Measurements from ENCODE around the gene TMPRSS6. TPM values are rescaled to one million over a fixed set of nuclear protein-coding genes. Genes with fewer than 3 reads are reported as not detected.

The TMPRSS6 gene
- total RNA-seq, result not detected

DNA sequence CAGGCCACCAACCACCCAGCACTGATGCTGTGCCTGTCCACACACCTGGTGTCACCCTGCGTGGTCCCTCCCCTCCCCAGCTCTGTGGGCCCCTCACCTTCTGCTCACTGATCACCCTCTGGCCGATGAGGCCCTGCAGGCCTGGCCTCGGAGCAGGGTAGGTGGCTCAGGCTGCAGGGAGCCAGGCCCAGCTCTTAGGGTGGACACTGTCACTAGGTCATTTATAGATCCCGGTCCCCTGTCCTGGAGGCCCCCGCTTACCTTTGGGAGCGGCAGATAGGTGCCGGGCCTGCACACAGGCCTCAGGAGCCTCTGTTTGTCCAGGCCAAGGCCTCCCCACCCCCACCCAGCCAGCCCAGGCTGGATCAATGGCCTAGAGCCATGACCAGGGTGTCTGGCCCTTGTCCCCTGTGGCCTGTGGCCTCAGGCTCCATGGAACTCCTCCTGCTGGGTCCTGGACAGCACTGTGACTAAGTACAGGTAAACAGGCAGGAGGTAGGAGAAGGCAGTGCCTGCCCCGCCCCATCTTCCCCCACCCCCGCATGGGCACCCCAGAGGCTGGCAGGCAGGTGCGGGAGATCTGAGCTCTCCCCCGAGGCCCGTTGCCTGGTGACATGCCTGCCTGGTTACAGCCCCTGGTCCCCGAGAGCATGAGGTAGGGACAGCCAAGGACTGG is at the start of gene TMPRSS6:
TSS of gene TMPRSS6 (minus strand) at position 472 of the 676 bp plus-strand sequence. CDS start 6,296 bp downstream, outside the sequence.
- no peak for DNase-seq (ENCODE audit: low read depth in 2 of 3, low spot score in 2 of 3)

DNA sequence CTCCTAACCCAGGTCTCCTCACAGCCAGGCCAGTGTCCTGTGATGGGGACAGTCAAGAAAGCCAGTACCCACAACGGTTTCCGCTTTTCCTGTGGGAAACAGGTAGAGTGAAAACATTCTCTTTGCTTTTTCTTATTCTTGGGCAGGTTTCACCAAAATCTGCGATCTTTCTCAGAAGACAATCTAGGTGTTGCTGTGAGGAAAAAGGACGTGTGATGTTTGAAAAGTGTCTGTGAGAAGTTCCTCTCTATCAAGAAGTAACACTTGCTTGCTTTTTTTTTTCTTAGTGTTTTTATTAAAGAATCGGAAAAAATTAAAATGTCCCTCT is 49.4 kb upstream of the TMPRSS6 start:
- DNase-seq (ENCODE audit: low read depth in 2 of 3, low spot score in 2 of 3), result no peak

DNA sequence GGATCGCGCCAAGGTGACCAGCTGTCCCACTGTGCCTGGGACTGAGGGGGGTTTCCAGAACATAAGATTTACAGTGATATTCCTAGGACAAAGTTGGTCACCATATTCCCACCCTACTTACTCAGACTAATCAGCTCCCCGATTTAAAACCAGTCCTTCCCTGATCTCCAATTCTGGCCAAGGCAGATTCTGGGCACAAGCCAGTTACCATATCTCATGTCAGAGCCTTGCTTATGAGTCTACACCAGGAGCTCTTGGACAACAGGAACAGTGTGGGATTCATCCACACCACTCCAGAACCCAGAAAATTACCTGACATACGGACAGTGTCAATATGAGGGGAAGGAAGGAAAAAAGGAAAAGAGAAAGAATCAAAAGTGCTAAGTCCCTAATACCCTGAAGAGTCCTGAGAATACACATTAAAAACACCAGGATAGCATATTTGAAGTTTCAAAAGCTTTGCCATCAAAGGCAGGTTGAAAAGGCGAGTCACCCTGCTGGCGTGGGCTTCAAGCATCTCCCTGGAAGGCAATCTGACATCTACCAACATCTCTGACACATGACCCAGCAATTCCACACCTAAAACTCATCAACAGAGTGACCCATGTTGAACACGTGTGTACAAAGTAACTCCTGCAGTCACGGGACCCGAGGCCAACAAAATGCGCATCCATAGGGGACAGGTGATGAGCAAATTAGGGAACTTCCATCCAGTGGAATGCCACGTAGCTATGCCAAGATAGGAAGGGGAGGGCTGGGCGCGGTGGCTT is 48.2 kb upstream of the TMPRSS6 start:
- no peak for DNase-seq (ENCODE audit: low read depth in 2 of 3, low spot score in 2 of 3)

DNA sequence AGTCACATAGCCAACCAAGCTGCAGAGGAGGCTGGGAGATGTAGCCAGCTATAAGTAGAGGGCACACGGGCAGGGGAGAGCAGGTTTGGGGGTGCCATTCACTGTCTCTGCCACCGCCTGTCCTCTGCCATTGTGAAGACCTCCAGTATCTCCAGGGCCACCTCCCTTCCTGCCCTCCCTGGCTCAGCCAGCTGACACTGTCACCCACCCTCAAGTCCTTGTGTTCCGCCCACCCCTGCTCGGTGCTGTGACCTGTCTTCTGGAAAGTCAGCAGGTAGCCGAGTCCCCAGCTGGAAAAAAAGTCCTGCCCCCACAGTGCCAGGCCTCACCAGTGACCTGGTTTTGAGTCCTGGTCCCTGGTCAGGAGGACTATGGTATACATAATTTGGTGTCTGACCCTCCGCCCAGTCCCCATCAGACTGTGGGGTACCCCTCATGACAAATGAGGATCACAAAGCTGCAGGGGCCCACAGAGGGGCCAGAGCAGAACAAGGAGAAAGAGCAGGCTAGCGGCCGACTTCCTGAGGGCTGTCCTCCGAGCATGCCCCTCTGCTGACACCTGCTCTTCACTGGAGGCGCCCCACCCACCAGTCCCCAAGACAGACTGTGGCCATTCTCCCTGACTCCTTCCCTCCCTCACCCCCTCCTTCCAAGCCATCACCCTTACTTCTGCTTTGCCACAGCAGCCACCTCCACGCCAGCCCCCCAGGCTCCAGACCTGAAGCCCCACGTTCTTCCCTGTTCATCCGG is 47.3 kb upstream of the TMPRSS6 start:
- no peak for DNase-seq (ENCODE audit: low read depth in 2 of 3, low spot score in 2 of 3)

DNA sequence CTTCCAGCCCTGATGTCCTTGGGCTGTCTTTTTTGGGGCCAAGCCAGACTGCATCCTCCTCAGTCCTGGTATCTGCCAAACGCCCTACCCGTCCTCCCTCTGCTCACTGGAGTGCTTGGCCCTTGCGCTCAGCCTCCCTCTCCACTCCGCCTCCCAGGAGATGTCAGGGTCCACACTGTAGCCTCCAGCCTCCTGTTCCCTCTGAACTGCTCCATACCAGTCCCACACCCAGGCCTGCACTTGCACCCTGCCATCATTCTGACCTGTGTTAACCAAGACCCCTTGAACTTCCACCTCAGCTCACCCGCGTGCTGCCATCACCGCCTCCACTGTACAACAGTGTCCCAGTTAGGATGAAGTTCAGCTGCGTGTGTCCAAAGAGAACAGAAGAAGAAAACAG is 46.5 kb upstream of the TMPRSS6 start:
- no peak for DNase-seq (ENCODE audit: low read depth in 2 of 3, low spot score in 2 of 3)

GRCh38 chr22:37154925-37155712 is 45.6 kb upstream of the TMPRSS6 start:
- no peak for DNase-seq (ENCODE audit: low read depth in 2 of 3, low spot score in 2 of 3)

GRCh38 chr22:37153901-37154300 is 44.4 kb upstream of the TMPRSS6 start:
- DNase-seq (ENCODE audit: low read depth in 2 of 3, low spot score in 2 of 3), result no peak

DNA sequence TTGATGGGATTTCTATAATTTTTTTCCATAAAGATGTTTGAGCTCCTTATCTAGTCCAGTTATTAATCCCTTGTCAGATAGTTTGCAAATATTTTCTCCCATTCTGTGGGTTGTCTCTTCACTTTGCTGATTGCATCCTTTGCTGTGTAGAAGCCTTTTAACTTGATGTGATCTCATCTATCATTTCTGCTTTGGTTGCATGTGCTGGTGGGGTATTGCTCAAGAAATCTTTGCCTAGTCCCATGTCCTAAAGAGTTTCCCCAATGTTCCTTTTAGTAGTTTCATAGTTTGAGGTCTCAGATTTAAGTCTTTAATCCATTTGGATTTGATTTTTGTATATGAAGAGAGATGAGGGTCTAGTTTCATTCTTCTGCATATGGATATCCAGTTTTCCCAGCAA is 41.9 kb upstream of the TMPRSS6 start:
- DNase-seq (ENCODE audit: low read depth in 2 of 3, low spot score in 2 of 3), result no peak

DNA sequence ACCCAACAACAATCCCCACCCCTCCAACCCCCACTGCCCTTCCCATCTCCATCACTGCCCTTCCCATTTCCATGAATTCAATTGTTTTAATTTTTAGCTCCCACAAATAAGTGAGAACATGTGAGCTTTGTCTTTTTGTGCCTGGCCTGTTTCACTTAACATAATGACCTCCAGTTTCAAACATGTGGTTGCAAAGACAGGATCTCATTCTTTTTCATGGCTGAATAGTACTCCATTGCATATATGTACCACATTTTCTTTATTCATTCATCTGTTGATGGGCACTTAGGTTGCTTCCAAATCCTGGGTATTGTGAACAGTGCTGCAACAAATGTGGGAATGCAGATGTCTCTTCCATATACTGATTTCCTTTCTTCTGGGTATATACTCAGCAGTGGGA is 41.2 kb upstream of the TMPRSS6 start:
- no peak for DNase-seq (ENCODE audit: low read depth in 2 of 3, low spot score in 2 of 3)

DNA sequence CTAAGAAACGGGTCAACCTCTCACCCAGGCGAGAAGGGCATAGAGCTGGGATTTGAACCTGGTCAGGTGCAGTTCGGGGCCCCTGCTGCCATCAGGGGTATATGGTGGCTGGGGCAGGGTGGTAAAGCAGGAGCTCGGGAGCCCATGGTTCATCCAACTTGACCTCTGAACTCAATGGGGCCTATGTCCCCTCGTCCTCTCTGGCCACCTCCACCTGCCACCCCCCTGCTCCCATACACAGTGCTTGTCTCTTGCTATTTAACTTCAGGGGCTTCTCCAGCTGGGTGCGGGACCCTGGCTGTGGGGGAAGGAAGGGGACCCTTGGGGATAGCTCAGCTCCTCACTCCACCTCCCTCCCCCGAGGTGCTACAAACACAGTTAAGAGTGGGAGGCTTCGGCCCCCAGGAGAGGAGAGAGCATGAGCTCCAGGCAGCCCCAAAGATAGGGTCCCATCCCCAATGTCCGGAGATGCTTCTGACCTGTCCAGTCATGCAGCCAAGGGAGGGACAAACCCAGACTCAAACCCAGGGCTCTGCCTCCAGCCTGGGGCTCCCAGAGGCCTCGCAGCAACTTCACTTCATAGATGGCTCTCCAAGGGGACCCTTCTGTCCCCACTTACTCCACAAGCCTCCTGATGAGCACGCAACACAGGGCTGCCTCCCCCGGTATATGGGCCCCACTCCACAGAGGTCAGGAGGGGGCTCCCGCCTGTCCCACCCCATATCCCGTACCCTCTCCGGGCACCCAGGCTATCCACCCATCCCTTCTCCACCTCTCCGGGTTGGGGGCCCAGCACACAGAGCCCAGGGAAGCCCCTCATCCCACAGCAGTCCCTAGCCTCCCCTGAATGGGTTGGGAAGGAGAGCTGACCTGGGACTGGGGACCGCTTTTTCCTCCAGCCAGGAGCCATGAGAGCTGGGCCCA is 39.5 kb upstream of the TMPRSS6 start:
- DNase-seq (ENCODE audit: low read depth in 2 of 3, low spot score in 2 of 3), result no peak

DNA sequence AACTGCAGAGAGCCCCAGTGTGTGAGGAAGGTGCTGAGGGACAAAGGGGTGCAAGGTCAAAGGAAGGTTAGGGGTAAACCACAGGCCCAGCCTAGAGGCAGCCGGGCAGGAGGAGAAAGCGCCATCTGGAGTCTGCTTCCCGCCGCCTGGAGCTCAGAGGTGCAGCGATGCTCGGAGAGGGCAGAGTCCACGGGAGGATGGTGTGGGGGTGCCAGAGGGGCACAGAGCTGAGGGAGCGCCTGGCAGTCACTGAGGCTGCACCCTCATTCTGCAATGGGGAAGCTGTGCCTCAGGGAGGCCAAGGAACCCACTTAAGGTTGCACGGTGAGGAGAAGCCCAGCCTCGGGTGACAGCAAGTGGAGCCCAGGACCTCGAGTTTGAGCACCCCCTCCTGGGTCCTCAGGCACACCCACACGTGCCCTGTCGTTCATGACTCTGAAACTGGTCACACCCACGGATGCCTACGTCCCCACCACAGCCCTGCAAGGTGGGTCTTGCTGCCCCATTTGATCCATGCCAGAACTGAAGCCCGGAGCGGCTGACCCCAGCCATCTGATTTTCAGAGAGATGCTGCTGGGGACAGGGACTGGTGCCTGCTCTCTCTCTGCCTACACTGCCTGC is 38.6 kb upstream of the TMPRSS6 start:
- DNase-seq (ENCODE audit: low read depth in 2 of 3, low spot score in 2 of 3), result no peak

DNA sequence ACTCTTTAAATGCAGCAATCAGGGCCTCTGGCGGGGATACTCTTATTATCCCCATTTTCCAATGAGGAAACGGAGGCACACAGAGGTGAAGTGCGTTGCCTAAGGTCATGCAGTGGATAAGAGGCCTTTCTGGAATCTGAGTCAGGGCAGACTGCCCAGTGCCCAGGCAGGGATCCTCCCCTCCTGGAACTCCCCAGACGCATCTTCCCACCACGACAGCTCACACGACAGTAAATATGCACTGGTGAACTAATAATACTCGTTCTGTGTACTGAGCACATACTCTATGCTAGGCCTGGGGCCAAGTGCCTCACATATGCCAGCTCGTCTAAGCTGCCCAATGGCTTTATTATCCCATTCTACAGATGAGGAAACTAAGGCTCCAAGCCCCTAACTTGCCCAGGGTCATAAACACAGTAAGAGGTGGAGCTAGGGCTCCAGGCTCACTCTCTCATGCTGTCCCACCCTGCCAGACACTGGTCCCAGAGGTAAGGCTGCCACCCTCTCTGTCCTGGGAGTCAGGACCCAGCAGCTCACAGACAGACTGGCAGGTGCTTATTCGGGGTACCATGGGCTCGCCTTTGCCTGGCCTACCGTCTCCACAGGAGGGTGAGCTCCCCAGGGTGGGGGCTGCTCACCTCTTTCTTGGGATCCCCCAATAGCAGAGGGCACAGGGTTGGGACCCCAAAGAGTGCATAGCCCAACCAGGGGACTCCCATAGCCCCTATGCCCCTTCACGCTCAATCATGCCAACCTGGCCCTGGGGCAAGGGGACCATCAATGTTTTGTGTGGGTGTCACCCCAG is 37.9 kb upstream of the TMPRSS6 start:
- DNase-seq (ENCODE audit: low read depth in 2 of 3, low spot score in 2 of 3), result no peak

GRCh38 chr22:37146507-37147180 is 37.1 kb upstream of the TMPRSS6 start:
- DNase-seq (ENCODE audit: low read depth in 2 of 3, low spot score in 2 of 3), result no peak

GRCh38 chr22:37146051-37146385 is 36.5 kb upstream of the TMPRSS6 start:
- no peak for DNase-seq (ENCODE audit: low read depth in 2 of 3, low spot score in 2 of 3)

- no peak for DNase-seq (ENCODE audit: low read depth in 2 of 3, low spot score in 2 of 3)
These were observed 35.9 kb upstream of the TMPRSS6 start for GRCh38 chr22:37145180-37146050.

GRCh38 chr22:37144180-37144554 is 34.7 kb upstream of the TMPRSS6 start:
- no peak for DNase-seq (ENCODE audit: low read depth in 2 of 3, low spot score in 2 of 3)

GRCh38 chr22:37141971-37142370 is 32.5 kb upstream of the TMPRSS6 start:
- DNase-seq (ENCODE audit: low read depth in 2 of 3, low spot score in 2 of 3), result no peak
